Coronary artery (tissue), 2 donors: ENCODE measurements around the gene ULK4.
"Not testable (repeated sequence)": the region's sequence is repeated elsewhere in the genome, so short reads cannot be mapped to it uniquely, and the experiment has no call there.

Experiments used
- DNase-seq: peaks from one replicate; pipeline ENCODE4 v3.0.0-alpha.2; 2017; ENCODE audit warnings: low spot score
- H3K27ac ChIP-seq, 2 donors: fragments of 200-600 bp; sonication (generic); one replicate each; pipeline ENCODE4 v1.5.1; 2016 to 2019
- H3K4me3 ChIP-seq: fragments of 200-600 bp; sonication (generic); 2 replicates; pipeline ENCODE4 v1.5.1; 2016; ENCODE audit warnings: mild to moderate bottlenecking, moderate library complexity
- TF ChIP-seq, protein P1 (sequence below): fragments of 200-600 bp; sonication (generic); IDR thresholded peaks from one replicate; pipeline ENCODE4 v1.5.1; 2019; ENCODE audit warnings: antibody characterized with exemption

The ULK4 gene

DNA sequence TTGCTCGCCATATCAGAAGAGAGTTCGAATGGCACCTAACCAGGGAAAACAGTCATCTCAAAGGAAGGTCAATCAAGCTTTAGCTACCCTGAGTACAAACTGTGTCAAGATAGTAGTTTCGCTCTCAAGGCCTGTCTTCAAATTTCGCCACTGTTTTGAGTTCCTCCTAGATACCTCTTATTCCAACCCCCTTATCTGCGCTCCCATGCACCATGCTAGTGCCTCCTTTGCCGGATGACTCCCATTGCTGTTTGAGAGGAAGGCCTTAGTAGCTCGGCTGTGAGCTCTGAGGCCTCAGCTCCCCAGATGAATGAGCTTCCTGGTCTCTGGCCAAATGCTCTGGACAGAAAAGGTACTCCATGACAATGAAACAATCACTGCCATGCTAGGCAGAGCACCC lies 256.0 kb downstream of the ULK4 start:
- DNase-seq = no peak
- TF ChIP-seq, protein P1, sequence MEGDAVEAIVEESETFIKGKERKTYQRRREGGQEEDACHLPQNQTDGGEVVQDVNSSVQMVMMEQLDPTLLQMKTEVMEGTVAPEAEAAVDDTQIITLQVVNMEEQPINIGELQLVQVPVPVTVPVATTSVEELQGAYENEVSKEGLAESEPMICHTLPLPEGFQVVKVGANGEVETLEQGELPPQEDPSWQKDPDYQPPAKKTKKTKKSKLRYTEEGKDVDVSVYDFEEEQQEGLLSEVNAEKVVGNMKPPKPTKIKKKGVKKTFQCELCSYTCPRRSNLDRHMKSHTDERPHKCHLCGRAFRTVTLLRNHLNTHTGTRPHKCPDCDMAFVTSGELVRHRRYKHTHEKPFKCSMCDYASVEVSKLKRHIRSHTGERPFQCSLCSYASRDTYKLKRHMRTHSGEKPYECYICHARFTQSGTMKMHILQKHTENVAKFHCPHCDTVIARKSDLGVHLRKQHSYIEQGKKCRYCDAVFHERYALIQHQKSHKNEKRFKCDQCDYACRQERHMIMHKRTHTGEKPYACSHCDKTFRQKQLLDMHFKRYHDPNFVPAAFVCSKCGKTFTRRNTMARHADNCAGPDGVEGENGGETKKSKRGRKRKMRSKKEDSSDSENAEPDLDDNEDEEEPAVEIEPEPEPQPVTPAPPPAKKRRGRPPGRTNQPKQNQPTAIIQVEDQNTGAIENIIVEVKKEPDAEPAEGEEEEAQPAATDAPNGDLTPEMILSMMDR = no peak
- Histone ChIP-seq H3K27ac (no peak overlapping the region), H3K4me3 (no peak overlapping the region)

DNA sequence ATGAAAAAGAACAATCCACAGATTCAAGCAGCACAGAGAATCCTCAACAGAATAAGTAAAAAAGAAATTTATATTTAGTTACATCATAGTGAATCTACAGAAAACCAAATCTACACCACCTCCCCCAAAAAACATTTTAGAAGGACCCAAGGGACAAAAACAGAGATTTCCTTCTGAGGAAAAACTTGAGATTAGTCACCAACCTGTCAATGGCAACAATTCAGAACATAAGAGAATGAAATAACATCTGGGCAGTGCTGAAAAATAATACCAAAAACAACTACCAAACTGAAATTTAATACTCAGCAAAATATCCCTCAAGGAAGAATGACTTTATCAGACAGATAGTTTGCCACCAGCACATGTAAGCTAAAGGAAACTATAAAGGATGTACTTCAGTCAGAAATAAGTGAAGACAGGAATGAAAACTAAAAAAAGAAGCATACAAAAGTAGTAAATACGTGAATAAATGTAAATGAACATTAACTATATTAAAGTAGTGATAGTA lies 260.7 kb downstream of the ULK4 start:
- TF ChIP-seq, protein P1 = no peak
- H3K27ac ChIP-seq = no peak overlapping the region
- no peak overlapping the region for H3K4me3 ChIP-seq
- no peak for DNase-seq

DNA sequence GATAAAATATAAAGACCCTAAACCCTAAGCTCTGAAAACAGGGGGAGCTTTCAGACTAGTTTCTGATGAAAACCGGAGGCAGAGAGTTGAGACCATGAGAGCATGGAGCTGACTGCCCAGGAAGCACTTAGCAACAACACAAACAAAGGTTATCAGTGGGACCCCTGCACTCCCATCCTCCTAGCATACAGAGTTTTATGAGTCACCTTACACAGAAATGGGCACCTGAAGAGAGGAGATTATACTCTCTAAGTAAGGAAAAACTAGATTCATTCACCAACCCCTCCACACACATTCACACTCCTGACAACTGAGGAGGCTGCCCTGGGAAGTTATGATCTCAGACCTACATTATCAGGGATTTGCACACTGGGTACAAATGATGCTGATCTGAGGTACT lies 261.7 kb downstream of the ULK4 start:
- TF ChIP-seq, protein P1 = no peak
- no peak overlapping the region for H3K27ac ChIP-seq
- H3K4me3 ChIP-seq = no peak overlapping the region
- DNase-seq = no peak

DNA sequence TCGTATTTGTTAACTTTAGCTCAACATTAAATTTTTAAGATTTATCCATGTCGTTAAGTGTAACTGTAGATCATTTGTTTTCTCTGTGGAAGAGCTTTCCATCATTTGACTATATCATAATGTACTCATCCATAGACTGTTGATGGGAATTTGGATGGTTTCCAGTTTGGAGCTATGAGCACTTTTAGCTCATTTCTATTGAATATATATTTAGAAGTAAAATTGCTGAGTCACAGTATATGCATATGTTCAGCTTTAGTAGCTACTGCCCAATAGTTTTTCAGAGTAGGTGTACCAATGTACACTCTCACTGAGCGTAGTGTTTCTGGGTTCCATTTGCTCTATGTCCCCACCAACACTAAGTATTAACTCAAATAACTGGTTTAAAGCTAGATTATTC lies 263.0 kb downstream of the ULK4 start:
- Histone ChIP-seq H3K27ac (no peak overlapping the region), H3K4me3 (no peak overlapping the region)
- DNase-seq = no peak
- TF ChIP-seq, protein P1 = no peak

DNA sequence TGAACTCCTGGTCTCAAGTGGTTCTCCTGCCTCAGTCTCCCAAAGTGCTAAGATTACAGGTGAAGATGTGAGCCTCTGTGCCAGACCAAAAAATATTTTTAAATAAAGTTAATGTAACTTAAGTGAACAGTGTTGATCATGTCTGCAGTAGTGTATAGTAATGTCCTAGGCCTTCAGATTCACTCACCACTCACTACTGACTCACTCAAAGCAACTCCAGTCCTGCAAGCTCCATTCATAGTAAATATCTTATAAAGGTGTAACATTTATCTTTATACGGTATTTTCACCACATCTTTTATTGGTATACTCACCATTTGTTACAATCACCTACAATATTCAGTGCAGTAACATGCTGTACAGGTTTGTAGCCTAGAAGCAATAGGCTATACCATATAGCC lies 264.2 kb downstream of the ULK4 start:
- H3K4me3 ChIP-seq = no peak overlapping the region
- TF ChIP-seq, protein P1 = no peak
- no peak overlapping the region for H3K27ac ChIP-seq
- DNase-seq = no peak

DNA sequence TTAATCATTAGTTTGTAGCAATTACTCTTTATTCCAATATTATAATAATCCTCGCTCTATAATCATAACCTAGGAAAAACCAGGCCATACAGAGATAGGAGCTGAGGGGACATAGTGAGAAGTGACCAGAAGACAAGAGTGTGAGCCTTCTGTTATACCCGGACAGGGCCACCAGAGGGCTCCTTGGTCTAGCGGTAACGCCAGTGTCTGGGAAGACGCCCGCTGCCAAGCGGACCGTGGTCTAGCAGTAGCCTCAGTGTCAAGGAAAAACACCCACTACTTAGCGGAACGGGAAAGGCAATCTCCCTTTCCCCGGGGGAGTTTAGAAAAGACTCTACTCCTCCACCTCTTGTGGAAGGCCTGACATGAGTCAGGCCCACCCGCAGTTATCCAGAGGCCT lies 266.1 kb downstream of the ULK4 start:
- not testable (repeated sequence) for H3K4me3 ChIP-seq, H3K27ac ChIP-seq, DNase-seq

DNA sequence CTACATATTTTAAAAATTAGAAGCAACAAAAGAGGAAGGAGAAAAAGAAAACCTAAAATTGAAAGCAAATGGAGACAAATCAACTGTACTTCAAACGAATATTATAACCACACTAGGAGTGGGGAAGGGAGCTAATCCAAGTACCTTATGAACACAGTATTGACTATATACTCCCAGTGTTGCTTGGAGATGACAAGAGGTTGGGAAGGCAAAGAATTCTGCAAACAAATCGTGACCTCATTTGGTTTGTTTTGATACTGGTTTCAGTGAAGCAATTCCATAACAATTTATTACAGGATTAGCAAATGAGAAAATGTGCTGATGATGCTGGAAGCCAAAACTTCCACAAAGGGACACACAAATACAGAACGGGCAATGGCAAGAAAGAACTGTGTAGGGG lies 268.1 kb downstream of the ULK4 start:
- TF ChIP-seq, protein P1 = no peak
- no peak for DNase-seq
- Histone ChIP-seq H3K27ac (no peak overlapping the region), H3K4me3 (no peak overlapping the region)
